A673 (cell line): Measurements from ENCODE around the gene RAB3C.

ENCODE experiments used
- EZH2 ChIP-seq: fragments of 200-600 bp; sonication (generic); IDR thresholded peaks from 2 replicates; pipeline ENCODE4 v1.6.1; 2017; ENCODE audit warnings: borderline replicate concordance, low read depth, mild to moderate bottlenecking, mixed read lengths, antibody characterized with exemption, low read length; ENCODE audit not compliant: poor library complexity, severe bottlenecking
- TF ChIP-seq, protein P1 (sequence below): fragments of 300-800, 200-600 bp; sonication (generic); conservative IDR thresholded peaks from 2 replicates; pipeline ENCODE4 v1.5.1; 2017; ENCODE audit warnings: low read depth, mild to moderate bottlenecking, antibody characterized with exemption, low read length, moderate library complexity, mixed read lengths

DNA sequence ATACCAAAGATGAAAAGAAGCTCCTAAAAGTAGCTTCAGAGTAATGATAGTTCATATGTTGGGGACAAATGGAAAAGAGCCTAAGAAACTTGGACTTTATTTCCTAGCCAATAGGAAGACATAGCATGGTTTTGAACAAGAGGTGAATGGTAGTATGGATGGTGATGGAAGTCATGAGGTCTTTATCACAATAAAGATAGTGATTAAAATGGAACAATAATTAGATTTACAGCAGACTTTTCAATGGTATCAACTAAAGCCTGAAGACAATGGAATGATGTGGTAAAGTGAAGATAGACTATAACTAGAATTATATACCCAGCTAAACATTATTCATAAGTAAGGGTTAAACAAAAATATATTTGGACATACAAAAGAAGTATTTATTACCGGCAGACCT lies 131.2 kb downstream of the RAB3C start:
- TF ChIP-seq, protein P1, sequence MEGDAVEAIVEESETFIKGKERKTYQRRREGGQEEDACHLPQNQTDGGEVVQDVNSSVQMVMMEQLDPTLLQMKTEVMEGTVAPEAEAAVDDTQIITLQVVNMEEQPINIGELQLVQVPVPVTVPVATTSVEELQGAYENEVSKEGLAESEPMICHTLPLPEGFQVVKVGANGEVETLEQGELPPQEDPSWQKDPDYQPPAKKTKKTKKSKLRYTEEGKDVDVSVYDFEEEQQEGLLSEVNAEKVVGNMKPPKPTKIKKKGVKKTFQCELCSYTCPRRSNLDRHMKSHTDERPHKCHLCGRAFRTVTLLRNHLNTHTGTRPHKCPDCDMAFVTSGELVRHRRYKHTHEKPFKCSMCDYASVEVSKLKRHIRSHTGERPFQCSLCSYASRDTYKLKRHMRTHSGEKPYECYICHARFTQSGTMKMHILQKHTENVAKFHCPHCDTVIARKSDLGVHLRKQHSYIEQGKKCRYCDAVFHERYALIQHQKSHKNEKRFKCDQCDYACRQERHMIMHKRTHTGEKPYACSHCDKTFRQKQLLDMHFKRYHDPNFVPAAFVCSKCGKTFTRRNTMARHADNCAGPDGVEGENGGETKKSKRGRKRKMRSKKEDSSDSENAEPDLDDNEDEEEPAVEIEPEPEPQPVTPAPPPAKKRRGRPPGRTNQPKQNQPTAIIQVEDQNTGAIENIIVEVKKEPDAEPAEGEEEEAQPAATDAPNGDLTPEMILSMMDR: no peak
- TF ChIP-seq EZH2: no peak
